HG02763 (cell line): ENCODE results near the gene ATP2A2.
"Not testable (repeated sequence)": the region's sequence is repeated elsewhere in the genome, so short reads cannot be mapped to it uniquely, and the experiment has no call there.

Experiments
- ATAC-seq: cut with Tn5 transposase; IDR thresholded peaks from one replicate; pipeline ENCODE4 v1.9.1; 2021; ENCODE audit warnings: mild to moderate bottlenecking, moderate library complexity; ENCODE audit not compliant: unreplicated experiment

ATP2A2 gene

DNA sequence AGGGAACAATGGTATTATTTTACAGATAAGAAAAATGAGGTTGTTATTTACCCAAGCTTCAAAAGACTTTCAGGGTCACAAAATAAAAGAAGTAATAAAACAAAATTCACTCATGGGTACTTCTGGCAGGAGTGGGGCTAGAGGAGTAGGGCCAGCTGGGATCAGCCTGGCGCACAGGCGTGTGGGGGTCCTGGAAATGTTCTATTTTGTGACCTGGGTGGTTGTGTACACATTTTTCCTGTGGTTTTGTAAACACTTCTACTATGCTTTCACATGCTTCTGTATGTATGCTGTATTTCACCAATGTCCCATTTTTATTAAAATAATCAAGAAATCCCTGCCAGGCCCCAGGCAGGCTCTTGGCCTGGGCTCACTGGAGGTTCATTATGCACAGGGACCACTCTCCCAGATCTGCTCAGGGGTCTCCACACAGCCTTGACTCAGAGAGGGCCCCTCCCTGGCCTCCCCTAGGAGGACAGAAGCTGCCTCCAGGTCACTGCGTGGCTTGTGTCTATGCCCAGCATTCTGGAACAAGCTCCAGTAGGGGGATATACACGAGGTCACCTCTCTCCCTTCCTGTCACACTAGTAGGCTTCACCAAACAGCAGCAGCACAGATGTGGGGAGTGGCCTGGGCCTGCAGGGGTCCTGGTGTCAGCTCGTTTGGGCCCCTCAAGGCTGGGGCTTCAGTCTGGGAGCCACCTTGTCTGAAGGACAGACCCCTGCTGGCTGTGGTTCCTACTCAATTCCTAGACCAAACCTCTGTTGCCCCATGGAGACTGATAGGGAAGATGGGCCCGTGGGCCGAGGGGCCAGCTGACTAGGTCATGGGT lies 84.7 kb downstream of the ATP2A2 start:
- no peak for ATAC-seq

DNA sequence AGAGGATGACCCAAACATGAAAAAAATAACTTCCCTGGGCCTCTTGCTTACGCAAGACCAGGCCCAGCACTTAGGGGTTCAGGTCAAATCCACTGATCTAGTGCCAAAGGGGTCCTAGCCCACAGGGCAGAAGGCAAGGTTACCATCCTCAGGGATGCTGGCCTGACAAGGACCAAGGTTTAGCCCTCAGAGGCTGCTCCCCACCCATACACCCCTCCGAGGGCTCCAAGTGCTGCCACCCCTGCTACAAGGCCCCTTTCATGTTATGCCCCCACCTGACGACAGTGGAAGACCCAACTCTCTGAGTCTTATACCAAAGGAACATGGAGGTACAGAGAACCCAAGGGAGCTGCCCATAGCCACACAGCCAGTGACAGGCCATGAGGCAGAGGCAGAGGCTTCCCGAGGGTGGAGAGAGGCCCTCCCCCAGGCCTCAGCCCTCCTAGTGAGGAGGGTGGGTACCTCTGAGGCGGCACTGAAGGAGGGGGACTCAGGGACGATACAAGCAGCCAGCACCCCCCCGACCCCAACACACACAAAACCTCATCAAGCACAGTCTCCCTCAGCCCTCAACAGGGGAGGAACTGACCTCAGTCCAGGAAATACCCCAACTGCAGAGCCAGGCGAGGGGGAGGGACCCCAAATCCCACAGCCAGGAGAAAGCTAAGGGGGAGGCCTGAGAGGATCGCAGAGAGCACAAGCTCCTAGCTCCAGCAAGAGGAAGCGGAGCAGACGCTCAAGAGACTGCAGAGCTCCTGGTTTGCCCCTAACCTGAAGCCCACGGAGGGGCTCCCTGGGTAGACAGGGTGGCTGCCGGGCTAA lies 85.5 kb downstream of the ATP2A2 start:
- ATAC-seq = no peak

DNA sequence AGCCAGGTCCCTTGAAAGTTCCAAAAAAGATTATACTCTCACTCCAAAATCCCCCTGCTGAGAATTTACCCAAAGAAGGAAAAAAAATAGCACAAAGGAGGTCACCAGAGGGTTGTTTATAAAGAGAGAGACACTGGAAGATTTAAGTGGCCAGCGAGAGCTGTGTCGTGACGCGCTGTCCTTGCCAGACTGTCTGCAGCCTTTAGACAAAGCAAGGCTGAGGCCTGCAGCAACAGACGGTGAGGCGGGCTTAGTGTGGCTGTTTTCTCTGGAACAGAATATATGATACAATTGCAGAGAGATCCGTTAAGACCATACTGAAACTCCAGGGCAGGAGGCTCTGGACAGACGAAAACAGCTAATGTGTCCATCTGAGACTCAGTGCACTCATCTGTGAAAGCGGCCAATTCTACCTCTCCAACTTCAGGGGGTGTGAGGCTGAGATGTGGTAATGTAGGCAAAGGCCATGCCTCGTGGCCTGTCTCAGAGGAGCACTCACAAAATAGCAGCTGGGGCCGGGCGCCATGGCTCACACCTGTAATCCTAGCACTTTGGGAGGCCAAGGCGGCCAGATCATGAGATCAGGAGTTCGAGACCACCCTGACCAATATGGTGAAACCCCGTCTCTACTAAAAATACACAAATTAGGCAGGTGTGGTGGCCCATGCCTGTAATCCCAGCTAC lies 86.3 kb downstream of the ATP2A2 start:
- no peak for ATAC-seq

DNA sequence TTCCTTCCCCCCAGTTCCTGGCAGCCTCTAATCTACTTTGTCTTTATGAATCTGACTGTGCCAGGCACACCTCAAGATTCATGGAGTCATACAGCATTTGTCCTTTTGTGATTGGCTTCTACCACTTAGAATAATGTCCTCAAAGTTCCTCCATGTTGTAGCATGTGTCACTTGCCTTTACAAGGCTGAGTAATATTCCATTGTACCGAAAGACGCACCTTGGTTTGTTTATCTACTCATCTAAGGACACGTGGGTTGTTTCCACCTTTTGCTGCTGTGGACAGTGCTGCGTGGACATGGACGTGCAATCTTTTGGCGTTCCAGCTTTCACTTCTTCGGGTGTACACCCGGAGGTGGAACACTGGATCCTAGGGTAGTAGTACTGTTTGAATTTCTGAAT lies 88.9 kb downstream of the ATP2A2 start:
- no peak for ATAC-seq

DNA sequence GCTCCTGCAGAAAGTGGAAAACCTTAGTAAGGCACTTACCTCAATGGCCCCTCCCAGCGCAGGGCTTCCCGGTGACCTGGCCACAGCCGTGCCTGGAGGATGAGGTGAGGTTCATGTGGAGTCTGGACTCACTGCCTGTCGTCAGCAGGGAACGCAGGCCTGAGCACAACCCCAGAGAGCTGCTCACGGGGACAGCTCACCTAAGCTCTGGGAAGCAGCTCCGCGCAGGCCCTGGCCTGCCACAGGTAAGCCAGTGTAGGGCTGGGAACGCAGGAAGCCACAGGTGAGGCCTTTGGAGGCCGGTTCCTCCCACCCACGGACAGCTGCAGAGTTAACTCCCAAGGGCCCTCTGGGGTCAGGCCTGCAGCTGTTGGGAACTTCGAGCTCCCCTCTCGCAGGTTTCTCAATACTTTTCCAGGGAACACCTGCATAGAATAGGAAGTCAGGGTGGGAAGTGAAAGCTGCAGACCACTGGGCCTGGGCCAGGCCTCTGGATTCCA lies 89.7 kb downstream of the ATP2A2 start:
- no peak for ATAC-seq

DNA sequence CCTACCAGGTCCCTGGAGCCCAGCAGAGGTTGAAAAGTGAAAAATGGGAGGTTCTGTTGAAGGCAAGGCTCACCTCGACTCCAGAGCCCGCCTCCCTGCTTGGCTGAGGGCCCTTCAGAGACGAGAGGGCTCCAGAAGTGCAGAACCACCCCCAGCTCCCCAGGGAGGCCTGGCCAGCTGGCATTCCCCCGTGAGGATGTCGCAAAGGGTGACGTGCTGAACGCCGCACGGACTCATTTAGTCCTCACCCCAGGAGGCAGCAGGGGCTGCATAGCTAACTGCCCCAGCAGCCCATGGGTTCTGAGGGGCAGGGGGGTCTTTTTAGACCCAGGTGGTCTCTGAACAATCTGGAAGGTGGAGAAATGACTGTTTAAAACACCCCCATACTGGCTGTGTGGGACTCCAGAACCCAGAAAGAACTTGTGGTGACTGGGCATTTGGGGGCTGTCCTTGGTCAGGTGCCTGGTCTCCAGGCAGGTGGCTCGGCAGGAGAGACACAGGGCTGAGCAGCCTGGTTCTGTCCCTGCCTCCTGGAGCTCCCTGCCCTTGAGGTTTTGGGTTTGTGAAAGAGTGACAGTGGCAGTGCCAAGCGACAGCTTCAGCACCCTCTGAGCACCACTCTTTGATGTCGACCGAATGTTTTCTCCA lies 90.5 kb downstream of the ATP2A2 start:
- ATAC-seq = peak; percentile 59

DNA sequence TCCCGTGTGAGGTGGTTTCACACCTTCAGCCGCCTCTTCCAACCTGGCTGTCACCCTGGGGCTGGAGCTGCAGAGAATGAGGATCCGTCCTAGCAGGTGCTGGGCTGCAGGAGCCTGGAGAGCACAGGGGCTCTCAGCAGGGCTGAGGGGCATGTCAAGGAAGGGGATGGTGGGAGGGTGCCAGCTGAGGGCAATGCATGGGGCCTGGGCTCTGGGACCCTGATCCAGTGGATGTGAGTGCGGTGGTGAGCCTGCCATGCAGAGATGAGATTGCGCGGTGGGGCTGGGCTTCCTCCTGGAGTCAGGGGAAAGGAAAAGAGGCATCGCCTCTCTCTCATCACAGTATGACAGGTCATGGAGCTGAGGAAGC lies 91.0 kb downstream of the ATP2A2 start:
- no peak for ATAC-seq

DNA sequence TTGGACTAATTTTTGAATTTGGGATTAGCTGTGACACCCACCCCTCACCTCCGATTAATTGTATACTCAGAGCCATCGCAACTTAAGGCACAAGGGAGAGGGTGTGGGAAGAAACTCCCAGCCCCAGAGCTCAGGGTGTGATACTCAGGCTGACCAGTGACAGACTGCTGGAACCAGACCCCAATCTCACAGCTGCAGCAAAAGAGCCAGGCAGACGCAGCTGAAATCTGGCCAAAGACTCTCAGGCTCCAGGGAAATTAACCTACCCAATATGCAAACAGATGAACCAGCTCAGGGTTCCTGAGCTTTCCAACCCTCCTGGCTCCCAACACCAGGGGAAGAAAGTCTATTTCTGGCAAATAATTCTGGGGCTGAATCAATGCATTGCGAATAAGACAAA lies 92.0 kb downstream of the ATP2A2 start:
- ATAC-seq = no peak

DNA sequence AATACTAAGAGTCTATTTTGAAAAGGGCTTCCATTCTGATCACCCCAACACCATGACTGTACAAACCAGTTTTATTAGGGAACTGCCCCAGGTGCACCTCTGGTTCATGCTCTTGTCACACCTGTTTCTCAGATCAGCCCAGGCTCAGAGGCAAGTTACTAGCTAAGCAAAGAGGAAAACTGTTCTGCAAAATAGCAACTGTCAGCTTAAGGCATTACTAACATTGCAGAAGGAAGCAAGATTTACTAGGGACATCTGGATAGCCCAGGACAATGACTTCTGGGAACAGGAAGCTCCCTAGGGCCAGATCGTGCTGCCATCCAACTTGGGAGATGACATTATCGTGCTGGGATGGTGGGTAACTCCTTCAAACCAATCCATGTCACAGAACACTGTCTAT lies 92.4 kb downstream of the ATP2A2 start:
- ATAC-seq = no peak

DNA sequence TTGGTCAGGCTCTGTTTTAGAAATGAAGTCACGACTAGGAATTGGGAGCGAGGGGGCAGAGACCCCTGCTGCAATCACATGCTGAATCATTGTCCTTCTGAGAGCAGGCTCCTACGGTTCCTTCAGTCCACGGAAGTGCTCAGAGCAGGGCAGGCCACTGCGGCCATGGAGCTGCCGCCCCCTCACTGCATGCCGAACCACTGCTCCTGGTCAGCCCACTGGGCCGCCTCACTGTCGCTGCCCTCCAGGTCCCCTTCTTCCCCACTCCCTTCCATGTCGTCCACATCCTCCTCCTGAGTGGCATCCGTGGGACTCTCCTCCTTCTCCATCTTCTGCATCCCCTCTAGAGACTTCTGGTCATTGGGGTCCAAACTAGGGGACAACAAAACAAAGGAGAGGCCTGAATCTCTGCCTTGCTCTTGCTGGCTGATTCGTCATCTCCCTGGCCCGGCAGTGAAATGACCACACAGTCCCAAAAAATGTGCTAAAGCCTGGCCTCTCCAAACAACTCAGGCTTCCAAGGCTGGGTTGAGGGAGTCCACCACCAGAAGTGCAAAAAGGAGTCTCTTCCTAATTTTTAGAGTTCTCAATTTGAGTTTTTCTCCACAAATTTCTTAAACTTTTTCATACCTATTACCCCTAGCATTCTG lies 93.0 kb downstream of the ATP2A2 start:
- no peak for ATAC-seq

DNA sequence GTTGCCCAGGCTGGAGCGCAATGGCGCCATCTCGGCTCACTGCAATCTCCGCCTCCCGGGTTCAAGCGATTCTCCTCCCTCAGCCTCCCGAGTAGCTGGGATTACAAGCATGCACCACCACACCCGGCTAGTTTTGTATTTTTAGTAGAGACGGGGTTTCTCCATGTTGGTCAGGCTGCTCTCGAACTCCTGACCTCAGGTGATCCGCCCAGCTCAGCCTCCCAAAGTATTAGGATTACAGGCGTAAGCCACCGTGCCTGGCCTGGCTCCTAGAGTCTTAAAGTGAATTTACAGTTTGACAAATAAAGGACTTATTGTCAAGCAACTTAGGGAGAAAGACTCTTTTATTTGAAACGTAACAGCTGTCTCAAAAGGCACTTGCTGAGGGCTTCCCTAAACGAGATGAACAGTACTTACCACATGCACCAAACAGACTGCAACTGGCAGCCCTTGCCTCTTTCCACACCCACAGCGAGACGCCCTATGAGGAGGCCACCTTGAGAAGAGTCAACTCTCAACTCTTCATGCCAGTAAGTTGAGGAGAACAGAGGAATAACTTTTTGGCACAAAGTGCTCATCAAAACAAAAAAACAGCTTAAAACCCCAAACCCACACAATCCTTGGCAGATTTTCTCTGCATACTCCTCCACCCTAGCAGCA lies 97.2 kb downstream of the ATP2A2 start:
- ATAC-seq = not testable (repeated sequence)

DNA sequence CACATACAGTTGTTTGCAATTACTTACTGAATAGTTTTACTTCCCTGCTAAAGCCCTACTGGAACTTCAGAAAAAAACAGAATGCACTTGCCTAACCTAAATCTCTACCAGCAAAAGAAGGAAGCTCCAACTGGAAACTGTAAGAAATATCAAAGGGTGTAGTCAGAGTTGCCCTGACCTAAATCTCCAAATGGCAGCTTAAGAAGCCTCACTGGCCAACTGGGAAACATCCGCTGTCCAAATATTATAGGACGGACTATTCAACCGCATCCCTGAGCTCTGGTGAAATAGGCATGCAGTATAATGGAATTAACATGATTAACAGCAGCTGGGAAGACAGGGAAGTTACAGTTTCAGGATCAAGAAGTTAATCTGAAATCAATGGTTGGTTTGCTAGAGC lies 98.2 kb downstream of the ATP2A2 start:
- ATAC-seq = no peak

DNA sequence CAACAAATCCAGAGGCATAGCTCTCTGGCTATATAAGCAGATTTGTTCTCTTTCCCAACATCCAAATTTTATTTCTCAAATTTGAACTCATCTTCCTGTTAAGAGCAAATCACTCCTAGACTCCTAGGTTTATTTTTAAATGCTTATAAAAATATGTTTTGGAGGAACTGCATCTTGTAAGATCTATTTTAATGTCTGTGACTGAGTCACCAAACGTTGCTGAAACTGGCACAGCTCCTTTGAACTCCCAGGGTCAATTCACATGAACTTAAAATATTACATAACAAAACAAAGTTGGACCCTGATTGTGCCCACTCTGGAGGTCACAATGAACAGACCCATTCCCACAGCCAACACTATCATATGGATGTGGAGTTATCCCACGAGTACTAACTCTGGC lies 98.6 kb downstream of the ATP2A2 start:
- ATAC-seq = no peak

DNA sequence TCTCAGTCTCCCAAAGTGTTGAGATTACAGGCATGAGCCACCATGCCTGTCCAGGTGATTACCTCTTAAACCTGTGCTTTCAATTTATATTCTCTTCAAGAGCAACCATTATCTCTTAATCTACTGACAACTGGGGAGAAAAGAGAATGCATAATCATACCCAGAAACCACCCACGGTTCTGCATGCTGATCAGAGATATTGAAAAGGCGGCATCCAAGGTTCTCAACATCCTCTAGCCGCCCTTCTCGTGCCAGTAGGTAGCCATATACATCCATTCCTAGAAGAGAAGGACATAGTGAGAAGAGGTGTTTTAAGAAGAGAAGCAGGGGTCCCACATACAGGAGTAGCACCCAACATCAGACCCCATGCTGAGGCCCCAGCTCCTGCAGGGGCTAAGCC lies 101.6 kb downstream of the ATP2A2 start:
- ATAC-seq = no peak
